GM18508 (cell line): ENCODE results near the gene IER3.
"Not testable (repeated sequence)": the region's sequence is repeated elsewhere in the genome, so short reads cannot be mapped to it uniquely, and the experiment has no call there.

Experiments
- ATAC-seq: cut with Tn5 transposase; IDR thresholded peaks from one replicate; pipeline ENCODE4 v1.9.1; 2021; ENCODE audit warnings: moderate number of reproducible peaks; ENCODE audit not compliant: insufficient read depth, unreplicated experiment

IER3 gene

GRCh38 chr6:30769088-30769852 lies 24.9 kb upstream of the IER3 start:
- no peak for ATAC-seq

GRCh38 chr6:30768634-30769087 lies 24.3 kb upstream of the IER3 start:
- no peak for ATAC-seq

- ATAC-seq = no peak
These were observed 23.6 kb upstream of the IER3 start for GRCh38 chr6:30767944-30768301.

GRCh38 chr6:30767158-30767943 lies 23.0 kb upstream of the IER3 start:
- ATAC-seq = no peak

- no peak for ATAC-seq
These were observed 22.3 kb upstream of the IER3 start for GRCh38 chr6:30766461-30767157.

- ATAC-seq = not testable (repeated sequence)
These were observed 21.1 kb upstream of the IER3 start for GRCh38 chr6:30765495-30765894.

- not testable (repeated sequence) for ATAC-seq
These were observed 20.2 kb upstream of the IER3 start for GRCh38 chr6:30764490-30765043.

- ATAC-seq = peak; percentile 46
These were observed 19.5 kb upstream of the IER3 start for GRCh38 chr6:30763618-30764489.

- ATAC-seq = no peak
These were observed 18.8 kb upstream of the IER3 start for GRCh38 chr6:30763155-30763617.

- no peak for ATAC-seq
These were observed 17.6 kb upstream of the IER3 start for GRCh38 chr6:30761791-30762429.

- ATAC-seq = no peak
These were observed 16.2 kb upstream of the IER3 start for GRCh38 chr6:30760549-30760948.

GRCh38 chr6:30759575-30760239 lies 15.4 kb upstream of the IER3 start:
- ATAC-seq = no peak

GRCh38 chr6:30757261-30757904 lies 13.0 kb upstream of the IER3 start:
- no peak for ATAC-seq

GRCh38 chr6:30756405-30757003 lies 12.2 kb upstream of the IER3 start:
- not testable (repeated sequence) for ATAC-seq

GRCh38 chr6:30754631-30755030 lies 10.3 kb upstream of the IER3 start:
- no peak for ATAC-seq

- no peak for ATAC-seq
These were observed 8.0 kb upstream of the IER3 start for GRCh38 chr6:30752157-30752927.

GRCh38 chr6:30750379-30750668 lies 6.0 kb upstream of the IER3 start:
- no peak for ATAC-seq
